ENCODE results near the gene MIEF1.

DNA sequence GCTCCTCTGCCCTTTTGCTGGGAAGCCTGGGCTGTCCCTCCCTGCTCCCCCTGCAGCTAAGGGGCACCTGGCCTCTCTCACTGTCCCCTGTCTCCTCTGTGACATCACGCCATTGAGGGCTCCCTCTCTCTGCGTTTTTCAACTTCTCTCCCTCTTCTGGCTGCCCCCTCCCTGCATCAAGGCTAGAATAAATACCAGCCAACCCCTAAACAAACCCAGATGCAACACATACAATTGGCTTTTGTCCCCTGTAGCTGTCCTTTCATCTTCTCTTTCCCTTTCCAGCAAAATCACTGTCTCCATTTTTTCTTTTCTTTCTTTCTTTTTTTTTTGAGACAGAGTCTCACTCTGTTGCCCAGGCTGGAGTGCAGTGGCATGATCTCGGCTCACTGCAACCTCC is 3.3 kb upstream of the MIEF1 start:
- TF ChIP-seq, protein P1, sequence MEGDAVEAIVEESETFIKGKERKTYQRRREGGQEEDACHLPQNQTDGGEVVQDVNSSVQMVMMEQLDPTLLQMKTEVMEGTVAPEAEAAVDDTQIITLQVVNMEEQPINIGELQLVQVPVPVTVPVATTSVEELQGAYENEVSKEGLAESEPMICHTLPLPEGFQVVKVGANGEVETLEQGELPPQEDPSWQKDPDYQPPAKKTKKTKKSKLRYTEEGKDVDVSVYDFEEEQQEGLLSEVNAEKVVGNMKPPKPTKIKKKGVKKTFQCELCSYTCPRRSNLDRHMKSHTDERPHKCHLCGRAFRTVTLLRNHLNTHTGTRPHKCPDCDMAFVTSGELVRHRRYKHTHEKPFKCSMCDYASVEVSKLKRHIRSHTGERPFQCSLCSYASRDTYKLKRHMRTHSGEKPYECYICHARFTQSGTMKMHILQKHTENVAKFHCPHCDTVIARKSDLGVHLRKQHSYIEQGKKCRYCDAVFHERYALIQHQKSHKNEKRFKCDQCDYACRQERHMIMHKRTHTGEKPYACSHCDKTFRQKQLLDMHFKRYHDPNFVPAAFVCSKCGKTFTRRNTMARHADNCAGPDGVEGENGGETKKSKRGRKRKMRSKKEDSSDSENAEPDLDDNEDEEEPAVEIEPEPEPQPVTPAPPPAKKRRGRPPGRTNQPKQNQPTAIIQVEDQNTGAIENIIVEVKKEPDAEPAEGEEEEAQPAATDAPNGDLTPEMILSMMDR (IDR thresholded peaks at IDR 0.05 in 4 of 5, conservative IDR thresholded peaks at IDR 0.05 in 1 of 5), result no peak
- TF ChIP-seq POLR2A (IDR thresholded peaks at IDR 0.05), result no peak

Measured in gastrocnemius medialis (tissue), 4 donors.